SKM-1 treated with dmso at 0.1 percent for 144 hours (cell line): ENCODE results near the gene STOX2.
"Not testable (repeated sequence)": the region's sequence is repeated elsewhere in the genome, so short reads cannot be mapped to it uniquely, and the experiment has no call there.

ENCODE experiments used
- DNase-seq: peaks from one replicate; lab custom pipeline; 2025; ENCODE audit not compliant: unreplicated experiment; lab: John Stamatoyannopoulos, UW

The STOX2 gene

DNA sequence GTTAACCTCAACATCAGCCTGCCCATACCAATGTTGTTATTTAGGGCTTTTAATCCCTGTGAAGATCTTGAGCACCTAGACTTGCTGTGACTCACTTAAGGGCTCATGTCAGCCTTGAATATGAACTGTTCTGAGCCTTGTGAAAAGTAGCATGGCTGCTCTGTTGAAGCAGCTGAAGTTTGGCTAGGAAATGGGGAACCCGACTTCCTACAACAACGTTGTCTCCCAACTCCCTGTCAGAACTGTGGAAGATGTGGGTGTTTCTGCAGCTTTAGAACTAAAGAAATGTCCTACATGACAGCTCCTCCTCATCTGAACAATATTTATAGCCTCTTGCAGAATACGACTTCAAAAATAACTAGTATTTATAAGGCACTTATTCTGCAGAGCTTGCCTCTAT is 27.5 kb downstream of the STOX2 start:
- no peak for DNase-seq

DNA sequence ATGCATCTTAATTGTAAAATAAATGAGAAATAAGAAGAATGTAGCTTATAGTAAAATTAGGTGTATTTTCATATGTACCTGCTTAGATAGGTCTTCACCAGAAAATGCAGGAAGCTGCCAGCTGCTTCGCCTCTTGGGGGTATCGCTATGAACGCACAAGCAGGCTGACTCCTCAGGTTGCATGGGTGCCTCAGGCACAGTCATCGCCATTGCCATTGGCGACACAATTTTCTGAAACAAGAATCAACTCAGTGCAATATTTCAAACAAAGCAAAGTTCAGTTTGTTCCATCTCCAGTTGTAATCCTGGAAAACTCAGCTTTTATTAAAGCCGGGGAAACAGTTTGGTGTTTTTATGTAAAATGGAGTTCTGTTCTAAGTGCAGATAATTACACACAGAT is 29.7 kb downstream of the STOX2 start:
- DNase-seq, result no peak

DNA sequence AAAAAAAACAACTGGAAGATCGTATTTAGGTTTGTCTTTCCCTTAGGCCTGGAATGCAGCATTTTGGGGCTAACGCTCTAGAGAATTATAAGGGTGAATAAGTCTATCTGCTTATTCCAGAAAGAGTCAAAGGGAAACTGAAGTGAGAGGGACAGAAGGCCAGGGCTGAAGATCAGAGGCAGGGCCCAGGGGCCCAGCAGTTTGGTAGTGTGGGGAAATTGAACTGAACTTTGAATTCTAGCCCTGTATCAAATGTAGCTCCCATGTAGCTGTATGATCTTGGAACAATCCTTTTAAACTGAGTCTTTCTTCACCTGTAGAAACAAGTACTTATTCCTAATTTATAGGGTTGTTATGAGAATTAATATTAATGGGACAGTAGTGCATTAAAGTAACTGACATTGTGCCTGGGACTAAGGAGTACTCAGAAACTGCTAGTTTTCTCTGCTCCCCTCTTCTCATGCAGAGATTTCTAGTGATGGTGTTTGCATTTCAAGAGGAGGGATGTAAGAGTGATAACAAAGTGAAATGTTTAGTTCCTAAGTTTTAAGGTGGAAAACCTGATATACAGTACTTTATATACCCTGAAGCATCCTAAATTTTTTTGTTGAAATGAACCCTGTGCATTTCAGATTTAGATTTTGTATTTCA is 30.4 kb downstream of the STOX2 start:
- DNase-seq, result no peak

DNA sequence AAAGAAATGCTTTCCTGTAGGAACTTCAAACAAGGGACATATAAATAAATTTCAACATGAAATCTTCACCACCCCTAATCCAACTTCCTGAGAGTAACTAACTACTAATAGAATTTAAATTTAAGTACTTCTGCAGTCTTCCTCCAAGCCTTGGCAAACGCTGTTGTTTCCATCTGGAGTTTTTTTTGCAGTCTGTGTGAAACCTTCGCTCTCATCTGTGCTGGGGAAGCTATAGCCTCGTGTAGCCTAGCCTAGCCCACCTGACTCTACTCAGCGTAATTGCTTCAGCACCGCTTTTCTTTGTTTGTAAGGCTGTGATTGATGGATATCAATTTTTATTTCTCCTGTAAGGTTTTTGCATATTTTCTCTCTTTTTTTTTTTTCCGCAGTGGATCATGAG is 30.9 kb downstream of the STOX2 start:
- DNase-seq, result no peak

DNA sequence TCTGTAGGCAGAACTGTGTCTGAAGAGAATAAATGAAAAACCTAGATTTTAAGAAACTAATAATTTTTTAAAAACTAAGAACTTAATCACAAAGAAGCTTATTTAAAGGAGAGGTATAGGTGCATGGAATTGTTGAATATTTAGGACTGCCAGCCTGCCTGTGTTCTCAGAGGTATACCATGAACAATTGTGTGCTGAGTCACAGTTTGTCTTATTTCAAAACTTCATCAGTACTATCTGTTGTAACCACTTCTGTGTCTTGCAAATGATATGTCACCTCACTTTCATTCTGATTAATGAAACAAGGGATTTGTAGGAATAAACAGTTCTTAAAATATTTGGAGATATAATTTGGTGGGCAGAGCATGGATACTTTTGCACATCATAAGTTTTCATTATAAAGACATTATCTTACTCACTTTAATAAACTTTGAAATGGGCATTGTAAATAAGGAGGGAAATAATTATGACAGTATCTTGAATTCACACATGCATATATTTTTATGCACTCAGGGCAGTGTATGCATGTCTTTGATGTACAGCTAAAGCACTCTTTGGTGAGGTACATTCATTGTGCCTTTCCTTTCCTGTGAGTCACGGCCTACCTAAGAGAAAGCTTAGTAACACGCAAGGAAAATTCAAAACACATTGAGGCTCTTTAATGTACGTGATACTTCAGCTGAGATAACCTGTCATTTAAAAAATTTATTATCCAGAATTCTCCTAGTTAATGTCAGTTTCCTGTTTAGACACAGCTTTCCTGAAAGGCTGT is 31.7 kb downstream of the STOX2 start:
- DNase-seq, result no peak

DNA sequence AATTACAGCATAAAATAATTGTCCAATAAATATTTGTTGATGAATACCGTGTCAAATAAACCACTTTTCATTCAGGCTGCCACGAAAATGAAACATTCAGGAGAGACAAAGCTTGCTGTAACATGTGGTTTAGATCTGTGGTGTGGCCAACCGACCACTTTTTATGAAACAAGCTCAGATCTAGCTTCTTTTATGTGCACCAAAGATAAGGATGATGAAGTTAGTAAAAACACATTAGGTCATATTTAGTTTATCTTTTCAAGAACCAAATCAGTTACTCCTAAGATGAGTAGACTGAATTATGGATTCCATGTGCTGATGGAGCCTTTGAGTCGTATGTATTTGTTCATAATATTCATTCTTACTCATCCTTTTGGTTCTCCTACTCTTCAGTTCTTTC is 35.8 kb downstream of the STOX2 start:
- no peak for DNase-seq

DNA sequence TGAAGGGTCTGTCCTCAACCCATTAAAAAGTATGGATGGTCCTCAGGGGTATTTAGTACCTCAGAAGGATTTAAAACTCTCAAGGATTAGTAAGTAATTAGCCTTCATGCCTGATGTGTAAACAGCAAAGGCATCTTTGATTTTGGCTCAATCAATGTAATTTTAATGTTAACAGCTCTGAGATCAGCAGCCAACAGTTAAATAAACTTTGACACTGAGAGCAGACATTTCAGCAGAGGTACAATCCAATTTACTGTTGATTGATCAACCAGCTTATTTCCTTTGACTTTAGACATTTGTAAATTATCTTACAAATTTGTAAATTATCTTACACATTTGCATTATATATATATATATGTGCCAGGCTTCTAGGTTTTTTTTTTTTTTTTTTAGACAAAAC is 36.9 kb downstream of the STOX2 start:
- DNase-seq, result no peak

DNA sequence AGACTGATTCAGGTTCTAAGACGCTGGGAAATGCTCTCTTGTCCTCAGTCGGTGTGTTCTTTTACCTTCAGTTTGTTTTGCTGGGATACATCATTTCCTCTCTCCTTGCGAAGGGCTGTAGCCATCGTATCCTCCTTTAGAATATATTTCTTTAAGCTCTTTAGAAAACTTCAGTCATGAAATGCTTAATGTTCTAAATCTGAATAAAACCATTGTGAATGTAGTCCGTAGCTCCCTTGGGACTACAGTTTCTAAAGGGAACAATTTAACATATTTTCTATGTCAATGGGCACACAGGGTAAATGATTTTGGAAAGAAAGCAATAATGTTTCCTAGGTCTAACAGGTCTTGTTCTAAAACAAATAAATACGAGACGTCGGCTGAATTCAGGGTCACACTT is 40.6 kb downstream of the STOX2 start:
- no peak for DNase-seq

DNA sequence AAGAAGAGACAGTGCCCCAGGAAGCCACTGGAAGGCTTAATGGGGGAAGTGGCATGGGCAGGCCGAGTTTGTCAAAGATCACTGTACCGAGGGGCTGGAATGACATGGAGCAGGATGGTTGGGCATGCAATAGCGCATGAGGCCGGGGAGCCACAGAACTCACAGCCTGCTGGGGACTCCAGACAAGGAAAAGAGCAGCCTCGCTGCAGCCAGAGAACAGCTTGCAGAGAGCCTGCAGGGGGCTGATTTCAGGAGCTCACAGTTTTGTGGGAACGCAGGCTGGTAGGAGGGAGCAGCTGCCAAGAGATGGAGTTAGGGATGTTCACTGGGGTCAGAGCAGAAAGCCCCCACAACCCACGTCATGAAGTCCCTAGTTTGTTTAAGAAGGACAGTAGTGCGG is 45.4 kb downstream of the STOX2 start:
- no peak for DNase-seq

DNA sequence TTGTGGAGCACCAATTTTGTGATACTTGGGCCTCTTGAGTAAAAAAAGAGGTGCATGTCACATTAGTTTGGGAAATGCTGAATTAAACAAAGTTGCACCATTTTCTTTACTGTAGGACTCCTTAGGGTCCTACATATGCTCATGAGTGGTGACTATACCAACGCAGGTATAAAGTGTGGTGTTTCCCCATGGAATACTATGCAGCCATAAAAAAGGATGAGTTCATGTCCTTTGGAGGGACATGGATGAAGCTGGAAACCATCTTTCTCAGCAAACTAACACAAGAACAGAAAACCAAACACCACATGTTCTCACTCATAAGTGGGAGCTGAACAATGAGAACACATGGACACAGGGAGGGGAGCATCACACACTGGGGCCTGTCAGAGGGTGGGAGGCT is 47.5 kb downstream of the STOX2 start:
- not testable (repeated sequence) for DNase-seq

DNA sequence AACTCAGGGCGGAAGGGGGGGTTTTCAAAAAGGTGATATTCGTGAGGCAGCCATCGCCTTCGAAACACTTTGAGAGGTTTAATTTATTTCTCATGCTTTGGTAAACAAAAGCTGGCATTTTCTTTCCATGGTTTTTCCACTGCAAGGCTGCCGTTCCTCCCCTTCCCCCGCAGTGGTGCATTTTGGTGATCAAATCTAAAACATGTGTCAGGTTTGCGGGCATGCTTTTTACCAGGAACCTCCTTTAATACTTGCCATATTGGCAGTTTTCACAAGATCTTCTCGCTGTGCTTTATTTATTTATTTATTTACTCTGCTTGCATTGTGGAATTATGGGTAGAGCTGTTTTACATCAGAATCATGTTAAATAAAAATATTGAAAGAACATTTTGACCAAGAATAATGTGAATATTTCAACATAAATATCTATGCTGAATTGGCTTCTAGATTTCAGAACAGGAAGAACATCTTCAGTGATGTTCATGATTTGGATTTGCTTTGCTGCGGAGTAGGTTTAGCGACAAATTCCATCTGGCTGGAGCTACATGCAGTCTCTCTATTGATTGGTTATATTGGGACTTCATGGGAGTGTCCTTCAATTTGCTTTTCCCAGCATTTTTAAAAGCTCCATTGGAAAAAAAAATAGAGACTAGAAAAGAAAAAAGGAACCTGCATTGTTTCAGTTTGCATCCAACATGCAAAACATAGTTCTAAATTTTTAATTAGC is 54.4 kb downstream of the STOX2 start:
- no peak for DNase-seq

DNA sequence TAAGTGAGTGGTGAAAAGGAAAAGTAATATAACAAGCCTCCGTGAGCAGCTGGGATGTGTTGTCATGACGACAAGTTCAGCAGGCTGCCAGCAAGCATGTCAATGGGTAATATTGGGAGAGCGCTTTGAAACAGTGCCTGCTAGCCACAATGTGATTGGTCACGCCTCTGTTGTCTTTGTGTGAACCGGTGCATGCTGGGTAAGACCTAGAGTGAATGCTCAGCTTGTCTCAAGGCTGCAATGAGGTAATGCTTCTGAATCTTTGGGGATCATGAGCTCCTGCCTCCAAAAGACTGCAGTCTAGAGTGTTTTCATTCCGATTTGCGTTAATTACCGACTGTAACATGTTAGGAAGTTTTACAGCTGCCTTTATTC is 54.9 kb downstream of the STOX2 start:
- no peak for DNase-seq

DNA sequence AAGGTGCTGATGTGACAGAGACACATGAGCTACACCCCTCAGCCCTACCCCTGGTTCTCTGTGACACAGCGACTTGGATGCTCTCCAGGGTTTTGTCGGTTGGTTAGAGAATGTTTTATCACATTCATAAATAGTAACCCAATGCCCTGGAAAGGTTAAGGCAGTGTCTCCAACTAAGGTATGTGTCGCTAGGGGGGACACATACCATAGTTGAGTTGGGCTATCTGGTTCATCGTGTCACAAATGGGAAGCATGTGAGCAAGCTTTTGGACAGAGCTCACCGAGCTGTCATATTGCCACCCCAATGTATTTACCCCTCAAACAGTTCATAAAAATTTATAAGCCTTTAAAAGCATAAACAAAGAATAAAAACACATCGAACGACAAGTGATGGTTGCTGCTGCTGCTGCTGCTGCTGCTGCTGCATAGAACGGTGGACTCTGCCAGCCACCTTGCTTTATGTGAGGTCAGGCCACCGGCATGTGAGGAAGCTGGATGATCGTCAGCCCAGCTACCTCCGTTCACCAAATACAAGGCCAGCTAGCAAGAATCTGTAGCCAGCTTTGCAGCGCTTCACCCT is 55.9 kb downstream of the STOX2 start:
- no peak for DNase-seq

DNA sequence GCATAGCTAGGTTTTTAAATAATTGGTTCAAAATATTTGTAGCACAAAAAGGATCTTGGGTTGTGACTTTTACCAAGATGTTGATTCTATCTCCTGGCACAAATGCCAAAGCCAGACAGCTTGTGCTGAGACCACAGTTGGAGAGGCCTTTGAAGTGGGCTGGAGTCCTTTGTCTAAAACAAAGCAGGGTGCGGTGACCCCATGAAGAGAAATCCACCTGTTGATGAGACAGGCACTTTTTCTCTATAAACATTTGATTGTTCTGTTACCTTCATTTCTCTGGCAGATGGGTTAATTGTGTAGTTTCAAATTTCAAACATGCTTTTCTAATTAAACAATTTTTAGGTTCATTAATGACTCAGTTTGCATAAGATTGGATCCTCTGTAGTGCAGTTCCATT is 56.7 kb downstream of the STOX2 start:
- DNase-seq, result no peak

DNA sequence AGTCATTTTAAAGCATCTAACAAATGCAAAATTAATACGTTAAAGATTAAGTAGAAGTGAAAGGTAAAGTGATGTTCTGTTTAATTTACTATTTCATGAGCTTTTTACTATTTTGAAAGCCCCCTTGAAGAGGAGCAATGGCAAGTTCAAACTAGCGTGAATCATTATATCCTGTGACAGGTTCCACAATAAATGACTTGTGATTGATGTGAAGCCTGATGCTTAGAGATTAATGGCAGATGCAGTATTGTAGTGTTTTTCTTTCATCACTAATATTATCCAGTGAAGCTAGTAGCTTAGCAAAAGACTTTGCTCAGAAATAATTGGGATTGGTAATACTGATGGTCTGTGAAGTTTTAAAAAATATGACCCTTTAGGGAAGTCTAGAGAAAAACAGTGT is 57.3 kb downstream of the STOX2 start:
- DNase-seq, result no peak

DNA sequence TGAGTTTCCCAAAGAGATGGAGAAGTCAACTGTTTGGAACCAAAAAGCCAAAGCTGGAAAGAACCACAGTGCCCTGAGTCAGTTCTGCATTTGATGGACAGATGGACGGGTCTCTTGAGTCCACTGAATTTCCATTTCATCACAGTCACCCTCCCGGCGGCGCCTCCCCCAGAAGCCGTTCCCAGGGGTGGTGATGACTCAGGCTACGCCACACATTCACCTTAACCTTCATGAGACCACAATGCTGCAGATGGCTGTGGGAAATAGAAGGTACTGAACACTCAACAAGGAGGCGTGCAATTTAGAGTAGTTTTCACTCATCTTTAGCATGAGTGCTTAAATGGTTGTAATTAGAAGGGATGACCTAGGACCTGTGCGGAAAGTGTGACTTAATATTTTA is 61.3 kb downstream of the STOX2 start:
- DNase-seq, result no peak

DNA sequence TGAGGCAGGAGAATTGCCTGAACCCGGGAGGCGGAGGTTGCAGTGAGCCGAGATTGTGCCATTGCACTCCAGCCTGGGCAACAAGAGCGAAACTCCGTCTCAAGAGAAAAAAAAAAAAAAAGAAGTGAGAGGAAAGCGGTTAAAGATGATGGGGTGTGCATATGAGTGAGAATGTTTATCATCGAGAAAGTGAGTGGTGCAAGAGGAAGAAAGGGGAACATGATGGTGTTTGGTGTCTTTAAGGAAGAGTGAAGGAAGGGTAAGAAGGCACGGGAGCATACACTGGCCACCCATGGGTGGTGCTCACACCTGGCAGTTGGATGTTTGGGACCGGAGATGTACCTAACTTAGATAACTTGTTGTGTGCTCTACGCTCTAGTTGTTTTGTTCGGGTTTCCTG is 62.2 kb downstream of the STOX2 start:
- DNase-seq, result no peak

DNA sequence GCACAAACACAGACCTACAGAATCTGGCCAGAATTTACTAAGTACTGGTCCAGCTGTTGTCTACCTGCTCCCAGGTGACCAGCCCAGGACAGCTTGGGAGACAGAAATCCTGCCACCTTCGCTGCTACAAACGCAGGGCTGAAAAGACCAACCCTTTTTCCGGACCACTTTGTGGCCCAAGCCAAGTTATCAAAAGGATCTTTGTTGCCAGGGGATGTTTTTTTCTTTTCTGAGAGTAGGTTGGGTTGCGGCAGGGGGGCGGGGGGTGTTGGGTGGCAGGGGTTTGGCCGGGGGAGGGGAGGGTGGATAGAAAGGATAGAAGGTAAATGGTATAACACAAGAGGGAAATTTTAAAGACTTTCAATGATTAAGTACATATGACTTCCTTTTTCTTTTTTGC is 63.4 kb downstream of the STOX2 start:
- no peak for DNase-seq

DNA sequence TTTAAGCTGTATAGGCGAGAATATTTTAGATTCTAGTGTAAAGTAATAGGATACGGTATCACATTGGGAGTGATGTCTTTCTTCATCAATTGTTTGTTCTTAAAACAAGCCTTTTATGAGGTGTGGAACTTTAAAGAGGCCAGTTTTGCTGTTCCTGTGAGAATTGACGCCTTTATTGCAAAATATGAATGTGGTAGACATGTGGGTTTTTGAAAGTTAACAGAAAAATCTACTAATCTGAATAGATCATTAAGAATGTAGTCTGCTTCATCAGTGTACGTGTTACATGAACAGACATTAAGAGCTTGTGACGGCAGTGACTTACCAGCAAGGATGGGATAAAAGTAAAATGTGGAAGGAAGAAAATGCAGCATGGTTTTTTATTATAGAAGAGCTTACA is 63.8 kb downstream of the STOX2 start:
- no peak for DNase-seq

DNA sequence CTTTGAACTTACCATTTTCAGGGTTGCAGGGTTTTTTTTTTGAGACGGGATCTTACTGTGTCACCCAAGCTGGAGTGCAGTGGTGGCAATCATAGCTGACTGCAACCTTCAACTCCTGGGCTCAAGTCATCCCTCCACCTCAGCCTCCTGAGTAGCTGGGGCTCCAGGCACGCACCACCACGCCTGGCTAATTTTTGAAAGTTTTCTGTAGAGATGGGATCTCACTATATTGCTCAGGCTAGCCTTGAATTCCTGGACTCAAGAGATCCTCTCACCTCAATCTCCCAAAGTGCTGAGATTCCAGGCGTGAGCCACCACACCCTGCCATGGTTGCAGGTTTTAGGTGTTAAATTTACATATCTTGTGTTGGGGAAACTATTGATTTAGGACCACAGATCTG is 64.5 kb downstream of the STOX2 start:
- DNase-seq, result no peak

DNA sequence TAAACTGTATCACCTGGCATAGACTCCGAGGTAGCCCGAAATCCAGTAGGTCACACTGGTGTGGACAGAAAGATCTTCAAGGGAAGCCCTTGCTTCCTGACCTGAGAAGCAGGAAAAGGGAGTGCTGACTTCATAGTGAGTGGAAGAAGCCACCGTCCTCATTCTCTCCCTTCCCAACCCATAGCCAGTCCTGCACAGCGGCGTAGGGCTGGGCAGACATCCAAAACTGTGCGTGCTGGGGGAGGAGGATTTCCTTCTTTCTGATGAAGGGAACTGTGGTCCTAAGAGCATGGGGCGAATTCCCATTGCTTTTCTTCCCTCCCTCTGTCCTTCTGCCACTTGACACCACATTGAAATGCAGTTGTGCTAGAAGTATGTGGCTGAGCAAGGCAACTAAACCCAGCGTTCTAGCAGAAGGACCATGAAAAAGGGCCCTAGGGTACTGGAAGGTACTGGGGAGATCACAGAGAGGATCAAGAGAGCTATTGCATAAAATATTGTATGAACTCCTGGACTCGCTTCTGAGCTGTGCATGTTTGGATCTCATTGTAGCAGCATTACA is 66.9 kb downstream of the STOX2 start:
- DNase-seq, result no peak

DNA sequence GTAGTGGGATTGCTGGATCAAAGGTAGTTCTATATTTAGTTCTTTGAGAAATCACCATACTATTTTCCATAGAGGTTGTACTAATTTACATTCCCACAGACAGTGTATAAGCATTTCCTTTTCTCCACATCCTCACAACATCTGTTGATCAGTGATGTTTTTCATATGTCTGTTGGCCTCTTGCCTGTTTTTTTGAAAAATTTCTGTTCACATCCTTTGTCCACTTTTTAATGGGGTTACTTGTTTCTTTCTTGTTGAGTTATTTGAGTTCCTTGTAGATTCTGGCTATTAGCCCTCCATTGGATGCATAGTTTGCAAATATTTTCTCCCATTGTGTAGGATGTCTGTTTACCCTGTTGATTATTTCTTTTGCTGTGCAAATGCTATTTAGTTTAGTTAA is 72.6 kb downstream of the STOX2 start:
- DNase-seq, result no peak
